ENCODE data around the gene CHRNA5.

The CHRNA5 gene

DNA sequence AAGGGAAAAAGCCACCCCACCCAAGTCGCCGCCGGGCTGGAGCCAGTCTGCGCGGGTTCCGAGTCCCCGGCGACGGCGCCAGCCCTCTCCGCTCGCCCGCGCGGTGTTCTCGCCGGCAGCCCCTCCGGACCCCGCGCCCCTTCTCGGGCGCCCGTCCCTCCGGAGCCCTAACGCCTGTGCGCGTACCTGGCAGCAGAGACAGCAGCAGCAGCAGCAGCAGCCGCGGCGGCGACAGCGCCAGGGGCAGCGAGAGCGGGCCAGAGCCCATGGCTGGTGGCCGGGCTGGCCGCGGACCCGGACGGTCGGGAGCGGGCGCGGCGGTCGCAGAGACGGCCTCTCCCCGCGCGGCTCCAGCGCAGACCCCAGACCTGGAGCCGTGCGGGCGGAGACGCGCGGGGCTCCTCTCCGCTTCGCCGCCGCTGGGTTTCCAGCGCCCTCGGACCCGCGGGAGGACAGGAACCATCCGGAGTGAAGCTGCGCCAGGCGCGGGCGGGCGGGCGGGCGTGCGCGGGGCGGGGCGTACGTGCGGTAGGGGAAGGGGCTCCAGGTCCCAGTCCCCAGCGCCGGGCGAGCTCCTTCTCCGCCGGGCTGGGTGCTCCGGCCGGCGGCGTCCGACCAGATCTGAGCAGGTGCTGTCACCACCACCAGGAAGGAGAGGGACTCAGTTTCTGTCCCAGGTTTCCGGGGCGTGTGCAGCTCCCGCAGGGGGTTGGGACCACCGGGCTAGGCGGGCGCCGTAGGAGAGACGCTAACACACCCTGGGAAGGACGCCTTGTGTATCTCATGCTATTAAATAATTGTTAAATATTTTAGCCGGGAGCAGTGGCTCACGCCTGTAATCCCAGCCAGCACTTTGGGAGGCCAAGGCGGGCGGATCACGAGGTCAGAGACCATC is 55.5 kb downstream of the CHRNA5 start, which contains the start of gene CHRNA3:
CHRNA3 (minus strand) TSS at position 470 of the 895 bp plus-strand sequence; CDS start at position 268, 202 bp downstream.
- DNase-seq (ENCODE audit: low read depth in 3 of 3), result no peak

DNA sequence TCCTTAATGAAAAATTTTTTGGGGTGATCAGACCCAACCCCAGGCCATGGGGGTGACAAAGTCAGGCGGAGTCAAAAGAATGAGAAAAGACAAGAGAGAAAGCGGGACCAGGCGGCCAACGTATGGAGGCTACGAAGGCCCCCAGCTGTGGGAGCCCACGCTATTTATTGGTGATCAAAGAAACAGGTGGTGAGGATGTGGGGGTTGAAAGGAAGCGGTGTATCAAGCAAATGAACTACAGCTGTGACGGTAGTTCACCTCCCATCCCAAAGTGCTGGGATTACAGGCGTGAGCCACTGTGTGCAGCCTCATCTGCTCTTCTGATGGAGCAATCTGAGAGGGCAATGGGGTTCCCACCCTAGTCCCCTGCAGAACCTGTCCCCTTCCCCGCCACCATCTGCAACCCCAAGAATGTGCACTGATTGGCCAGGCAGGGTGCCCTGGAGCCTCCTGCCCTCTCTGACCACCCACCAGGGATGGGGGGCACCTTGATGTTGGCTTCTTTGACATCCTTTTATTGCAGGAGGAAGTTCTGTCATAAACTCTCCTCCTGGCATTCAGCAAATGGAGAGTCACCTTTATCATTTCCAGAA is 56.6 kb downstream of the CHRNA5 start:
- DNase-seq (ENCODE audit: low read depth in 3 of 3), result no peak

DNA sequence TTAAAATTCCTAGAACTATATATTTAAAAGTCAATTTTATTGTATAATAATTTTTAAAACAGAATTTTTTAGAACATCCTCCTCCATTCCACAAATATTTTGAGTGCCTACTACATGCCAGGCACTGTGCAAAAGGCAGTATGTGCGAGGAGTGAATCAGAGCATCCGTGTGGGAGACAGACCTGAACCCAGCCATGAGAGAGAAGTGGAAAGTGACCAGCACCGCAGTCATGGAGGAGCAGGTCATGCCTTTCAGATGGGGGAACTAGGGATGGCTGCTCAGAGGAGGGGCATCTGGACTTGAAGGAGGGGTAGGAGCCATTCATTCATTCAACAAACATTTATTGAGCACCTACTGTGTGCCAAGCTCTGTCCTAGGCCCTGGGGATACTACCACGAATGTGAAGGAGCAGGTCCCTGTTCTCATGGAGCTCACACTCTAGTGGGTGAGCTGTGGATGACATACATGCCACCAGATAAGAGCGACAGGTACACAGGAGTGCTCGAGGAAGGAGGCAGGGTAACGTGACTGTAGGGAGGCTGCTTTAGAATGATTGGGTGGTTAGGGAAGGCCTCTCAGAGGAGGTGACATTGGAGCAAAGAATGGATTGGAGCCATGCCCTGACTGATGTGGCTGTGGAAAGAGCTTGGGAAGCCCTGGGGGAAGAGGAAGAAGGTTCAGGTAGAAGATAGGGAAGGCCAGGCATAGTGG is 58.6 kb downstream of the CHRNA5 start:
- no peak for DNase-seq (ENCODE audit: low read depth in 3 of 3)

DNA sequence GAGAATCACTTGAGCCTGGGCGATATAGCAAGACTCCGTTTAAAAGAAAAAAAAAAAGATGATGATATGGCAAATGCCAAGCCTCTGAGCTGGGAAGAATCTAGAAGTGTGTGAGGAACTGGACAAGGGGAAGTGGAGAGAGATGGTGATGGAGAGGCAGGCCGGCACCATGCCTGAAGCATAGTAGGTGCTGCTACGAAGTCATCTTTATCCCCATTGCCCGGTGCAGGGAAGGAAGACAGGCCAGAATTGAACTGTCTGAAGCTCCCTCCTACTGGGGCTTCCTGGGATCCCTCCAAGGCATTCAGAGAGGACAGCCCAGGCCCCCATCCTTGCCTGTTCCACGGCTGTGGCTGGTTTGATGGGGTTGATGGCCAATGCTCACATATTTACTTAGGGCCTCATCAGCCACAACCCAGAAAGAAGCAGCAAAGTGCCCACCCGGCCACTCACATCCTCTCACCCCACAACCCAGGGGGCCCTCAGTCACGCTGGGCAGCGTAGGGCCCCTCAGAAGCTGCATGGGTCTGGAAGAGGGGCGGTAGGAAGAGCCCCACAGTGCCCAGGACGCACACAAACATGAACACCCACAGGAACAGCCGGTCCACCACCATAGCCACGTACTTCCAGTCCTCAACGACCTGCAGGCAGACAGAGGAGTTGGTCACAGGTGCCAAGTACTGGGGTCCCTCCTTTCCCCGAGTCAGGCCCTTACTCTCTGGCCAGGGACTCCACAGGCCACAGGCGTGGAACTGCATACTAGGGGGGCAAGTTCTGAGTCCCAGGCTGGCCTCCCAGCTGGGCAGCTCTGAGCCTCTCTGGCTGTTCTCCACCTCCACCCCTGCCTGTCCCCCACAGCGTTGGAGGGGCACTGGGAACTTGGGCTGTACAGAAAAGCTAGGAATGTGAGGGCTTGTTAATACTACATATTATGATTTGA is 59.6 kb downstream of the CHRNA5 start:
- DNase-seq (ENCODE audit: low read depth in 3 of 3), result no peak

DNA sequence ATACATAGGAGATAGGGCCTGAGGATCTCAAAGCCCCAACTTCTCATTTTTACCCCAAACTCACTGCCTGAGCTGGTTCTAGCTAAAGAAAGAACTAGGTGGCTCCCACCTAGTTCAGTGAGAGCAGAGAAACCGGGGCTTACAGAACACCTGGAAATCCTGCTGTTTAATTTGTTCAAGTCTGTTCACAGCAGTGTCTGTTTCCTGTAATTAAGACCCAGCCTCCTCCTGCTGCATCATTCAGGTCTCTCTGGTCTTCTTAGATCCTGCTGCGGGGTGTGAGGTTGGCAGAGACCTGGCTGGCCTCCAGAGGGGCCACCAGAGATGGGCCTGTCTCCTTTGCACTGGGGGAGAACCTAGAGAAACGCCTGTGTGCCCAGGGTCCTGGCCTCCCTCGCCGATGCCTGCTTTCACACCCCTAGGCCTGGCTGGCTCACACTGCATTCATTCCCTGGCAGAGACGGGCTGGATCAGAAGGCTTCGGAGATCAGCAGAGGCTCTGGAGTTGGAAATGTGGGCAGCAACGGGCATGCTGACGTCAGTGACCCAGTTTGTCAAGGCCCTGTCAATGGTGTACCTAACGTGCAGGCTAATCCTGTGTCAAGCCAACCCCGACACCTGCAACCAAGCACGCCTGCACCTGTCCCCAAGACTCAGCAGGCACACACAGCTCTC is 60.4 kb downstream of the CHRNA5 start:
- no peak for DNase-seq (ENCODE audit: low read depth in 3 of 3)

DNA sequence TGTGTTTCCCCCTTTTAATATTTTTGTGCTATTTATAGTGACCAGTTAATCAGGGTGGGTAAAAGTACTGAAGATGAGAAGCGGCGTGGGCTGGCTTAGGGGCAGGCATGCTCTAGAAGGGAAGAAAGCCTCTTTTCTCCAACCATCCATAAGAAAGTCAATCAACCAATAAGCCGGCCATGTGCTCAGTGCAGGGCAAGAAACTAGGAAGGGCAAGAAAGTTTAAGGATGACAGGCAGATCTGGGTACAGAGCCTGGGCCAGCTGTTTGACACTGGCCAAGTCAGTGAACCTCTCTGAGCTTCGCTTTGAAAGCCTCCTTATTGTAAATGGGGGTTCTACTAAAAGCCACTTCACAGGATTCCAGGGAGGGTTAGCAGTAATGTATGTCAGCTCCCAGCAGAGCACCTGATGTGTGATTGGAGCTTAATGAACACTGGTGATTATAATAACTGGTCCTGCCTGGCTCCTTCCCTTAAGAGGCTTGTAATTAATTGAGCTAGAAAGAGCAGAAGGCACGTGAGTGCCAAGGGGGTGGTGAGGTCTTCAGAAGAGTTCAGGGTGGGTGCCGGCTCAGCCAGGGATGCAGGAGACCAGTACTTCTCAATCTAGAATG is 61.2 kb downstream of the CHRNA5 start:
- no peak for DNase-seq (ENCODE audit: low read depth in 3 of 3)

DNA sequence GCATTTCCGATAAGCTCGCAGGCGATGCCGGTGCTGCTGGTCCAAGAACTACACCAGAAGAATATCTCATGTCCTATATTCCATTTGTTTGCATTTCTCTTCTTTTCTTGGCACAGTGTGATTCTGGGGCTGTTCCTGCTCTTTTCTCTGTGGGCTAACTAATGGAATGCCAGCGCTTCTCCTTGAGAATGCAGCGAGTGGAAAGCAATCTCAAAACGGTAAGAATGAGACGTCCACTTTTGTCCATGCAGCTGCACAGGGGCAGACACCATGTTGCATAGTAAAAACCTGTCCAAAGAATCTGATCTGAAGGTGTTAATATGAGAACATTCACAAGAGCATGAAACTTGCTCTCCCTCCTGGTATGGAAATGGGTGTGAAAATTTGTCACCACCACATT is 62.0 kb downstream of the CHRNA5 start:
- no peak for DNase-seq (ENCODE audit: low read depth in 3 of 3)

DNA sequence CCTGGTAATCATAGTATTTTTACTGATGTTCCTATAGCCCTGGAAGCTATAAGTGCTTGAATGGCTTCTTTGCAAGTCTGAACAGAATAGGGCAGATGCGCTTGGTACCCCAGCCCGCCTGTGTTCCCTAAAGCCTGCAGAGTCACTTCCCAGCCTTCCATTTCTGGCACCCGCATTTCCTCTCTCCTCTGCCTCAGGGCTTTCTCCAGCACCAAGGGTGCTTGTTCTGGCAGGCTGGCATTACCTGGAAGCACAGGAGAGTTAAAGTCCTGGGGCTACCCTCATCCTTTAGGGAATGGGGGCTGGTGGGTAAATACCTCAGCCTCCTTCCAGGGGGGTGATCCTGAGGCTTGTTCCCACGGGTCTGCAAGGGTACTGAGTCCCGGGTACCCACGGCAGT is 62.9 kb downstream of the CHRNA5 start:
- no peak for DNase-seq (ENCODE audit: low read depth in 3 of 3)

DNA sequence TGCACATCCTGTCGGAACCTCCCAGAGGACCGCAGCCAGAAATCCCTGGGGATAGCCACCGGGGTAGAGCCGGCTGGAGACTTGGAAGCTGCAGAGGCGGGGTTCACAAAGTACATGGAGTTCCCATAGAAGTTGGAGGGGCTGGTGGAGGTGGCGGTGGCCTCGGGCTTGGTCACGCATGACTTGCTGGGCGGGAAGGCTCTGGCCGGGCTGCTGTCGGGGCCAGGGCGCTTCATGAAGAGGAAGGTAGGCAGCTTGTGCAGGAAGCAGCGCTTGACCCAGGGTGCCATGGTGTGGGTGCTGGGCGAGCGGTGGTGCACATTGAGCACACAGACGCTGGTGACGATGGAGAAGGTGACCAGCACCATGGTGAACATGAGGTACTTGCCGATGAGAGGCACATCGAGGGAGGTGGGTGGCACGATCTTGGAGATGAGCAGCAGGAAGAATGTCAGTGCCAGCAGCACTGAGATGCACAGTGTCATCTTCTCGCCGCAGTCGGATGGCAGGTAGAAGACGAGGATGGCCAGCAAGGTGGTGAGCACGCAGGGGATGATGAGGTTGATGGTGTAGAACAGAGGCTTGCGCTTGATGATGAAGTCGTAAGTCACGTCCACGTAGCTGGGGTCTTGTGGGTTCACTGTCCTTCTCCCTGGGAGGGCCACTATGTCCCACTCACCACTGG is 63.9 kb downstream of the CHRNA5 start:
- no peak for DNase-seq (ENCODE audit: low read depth in 3 of 3)

DNA sequence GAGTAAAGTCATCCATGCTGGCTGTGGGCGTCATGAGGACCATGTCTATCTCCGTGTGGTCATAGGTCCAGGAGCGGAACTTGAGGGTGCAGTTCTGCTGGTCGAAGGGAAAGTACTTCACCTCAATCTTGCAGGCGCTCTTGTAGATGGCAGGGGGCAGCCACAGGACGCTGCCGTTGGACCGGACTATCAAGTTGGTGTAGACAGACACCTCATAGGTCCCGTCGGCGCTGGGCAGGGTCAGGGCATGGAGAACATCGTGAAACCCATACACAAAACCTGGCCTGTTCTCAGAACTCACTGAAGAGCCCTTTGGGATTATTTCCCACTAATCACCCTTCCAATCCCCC is 64.4 kb downstream of the CHRNA5 start:
- DNase-seq (ENCODE audit: low read depth in 3 of 3), result no peak

DNA sequence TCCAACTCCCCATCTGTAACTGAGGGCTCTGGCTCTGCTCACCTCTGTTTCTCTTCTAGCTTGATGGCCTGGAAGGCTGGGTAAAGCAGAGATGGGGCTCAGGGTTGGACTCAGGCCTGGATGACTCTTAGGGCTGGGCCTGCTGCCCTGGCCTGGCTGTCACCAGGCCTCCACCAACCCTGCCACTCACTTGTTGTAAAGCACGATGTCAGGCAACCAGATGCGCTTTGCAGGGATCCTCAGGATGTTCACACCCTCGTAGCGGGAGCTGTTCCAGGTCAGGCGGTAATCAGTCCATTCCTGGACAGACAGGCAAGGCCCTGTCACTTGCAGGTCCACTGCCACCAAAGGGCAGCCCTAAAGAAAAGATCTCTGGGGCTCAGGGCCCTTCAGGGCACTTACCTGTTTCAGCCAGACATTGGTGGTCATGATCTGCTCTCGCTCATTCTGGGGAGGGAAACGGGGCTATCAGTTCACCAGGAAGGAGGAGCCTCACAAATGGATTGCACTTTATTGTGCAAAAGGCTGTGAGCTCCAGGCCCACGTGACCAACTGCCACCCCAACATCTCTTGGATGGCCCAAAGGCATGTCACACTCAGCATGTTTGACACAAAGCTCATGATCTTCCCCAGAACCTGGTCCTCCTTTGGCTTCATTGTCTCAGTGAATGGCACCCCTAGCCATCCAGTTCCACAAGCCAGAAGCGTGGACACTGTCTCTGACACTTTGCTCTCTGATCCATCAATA is 65.7 kb downstream of the CHRNA5 start:
- DNase-seq (ENCODE audit: low read depth in 3 of 3), result no peak

DNA sequence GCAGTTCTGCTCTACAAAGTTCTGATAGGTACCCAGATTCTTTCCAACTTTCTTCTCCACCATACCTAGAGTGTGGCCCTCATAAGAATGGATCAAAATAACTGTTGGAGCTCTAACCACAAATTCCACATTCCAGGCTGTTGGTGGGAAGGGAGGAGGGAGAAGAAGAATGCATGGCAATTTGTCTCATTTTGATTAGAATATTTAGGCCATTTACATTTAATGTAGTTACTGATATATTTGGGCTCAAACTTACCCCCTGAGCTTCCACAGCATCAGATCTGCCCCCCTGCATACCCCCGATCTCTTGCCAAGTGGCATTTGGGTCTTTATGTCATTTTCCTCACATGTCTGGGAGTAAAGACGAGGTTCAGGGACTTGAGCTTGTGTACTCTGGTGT is 68.0 kb downstream of the CHRNA5 start:
- no peak for DNase-seq (ENCODE audit: low read depth in 3 of 3)

DNA sequence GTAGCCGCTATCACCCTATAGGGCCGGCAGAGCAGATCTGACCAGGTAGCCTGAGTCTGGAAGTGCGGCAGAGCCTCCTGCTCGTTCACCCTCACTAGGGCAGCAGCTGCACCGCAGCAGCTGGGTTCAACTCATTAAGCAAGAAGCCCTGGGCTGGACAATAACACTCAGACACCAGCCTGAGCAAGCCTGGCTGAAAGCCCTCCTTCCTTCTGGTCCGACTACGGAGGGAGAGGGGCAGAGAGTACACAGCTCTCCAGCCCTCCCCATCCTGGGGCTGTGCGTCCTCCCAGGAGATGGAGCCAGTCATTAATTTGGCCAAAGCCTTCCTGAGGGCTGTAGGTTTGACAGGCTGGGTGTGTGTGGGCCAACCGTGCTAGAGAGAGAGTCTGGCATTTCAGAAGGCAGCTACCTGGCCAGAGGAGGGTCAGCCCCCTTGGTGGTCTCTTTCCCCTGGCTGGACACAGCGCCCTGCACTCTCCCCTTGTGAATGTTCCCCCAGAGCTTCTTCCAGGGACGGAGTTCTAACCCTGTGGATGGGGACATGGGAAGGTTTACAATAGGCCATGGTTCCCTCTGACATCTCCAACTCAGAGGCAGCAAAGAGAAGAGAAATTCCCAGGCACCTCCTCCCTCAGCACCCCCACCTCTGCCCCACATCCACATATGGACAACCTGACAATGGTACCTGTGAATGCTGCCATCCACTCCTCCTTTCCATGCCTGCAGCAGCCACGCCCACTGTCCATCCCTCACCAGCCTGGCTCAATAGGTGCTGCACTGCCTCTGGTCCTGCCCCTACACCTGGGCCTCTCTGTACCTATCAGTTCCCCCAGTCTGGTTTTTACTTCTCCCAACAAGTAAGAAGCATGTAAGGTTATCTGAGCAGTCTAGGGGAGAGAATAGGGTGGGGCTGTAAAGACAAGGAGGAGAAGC is 69.2 kb downstream of the CHRNA5 start:
- no peak for DNase-seq (ENCODE audit: low read depth in 3 of 3)

DNA sequence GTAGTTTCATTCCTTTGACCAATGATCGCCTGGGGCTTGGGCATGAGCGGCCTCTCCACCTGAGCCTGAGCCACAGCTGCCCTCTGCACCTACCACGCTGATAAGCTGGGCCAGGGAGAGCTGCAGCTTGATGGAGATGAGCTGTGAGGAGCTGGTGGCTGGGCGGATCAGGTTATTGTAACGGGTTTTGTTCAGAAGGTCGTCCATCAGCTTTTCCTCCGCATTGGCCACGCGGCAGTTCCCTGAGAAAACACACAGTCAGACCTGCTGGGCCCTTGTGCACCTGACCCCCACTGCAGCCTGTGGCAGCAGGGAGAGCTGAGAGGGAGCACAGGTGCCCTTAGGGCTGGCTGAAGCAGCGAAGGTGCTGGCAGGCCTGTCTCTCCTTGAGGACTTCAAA is 70.0 kb downstream of the CHRNA5 start:
- DNase-seq (ENCODE audit: low read depth in 3 of 3), result no peak

DNA sequence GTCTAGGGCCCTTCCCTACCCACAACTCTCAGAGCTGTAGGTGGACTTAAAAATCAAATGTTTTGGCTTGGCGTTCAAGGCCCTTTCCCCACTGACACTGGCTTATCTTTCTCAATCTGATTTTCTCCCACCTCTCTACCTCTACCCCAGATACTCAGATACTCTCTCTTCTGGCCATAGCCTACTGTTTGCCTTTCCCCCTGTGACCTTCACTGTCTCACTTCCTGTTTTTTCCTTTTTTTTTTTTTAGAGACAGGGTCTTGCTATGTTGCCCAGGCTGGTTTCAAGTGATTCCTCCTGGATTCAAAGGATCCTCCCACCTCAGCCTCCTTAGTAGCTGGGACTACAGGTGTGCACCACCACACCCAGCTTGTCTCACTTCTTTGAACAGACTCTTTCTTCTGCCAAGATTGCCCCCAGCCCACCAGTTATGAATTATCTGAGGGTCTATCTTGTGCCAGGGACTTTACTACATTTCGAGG is 71.1 kb downstream of the CHRNA5 start:
- no peak for DNase-seq (ENCODE audit: low read depth in 3 of 3)

DNA sequence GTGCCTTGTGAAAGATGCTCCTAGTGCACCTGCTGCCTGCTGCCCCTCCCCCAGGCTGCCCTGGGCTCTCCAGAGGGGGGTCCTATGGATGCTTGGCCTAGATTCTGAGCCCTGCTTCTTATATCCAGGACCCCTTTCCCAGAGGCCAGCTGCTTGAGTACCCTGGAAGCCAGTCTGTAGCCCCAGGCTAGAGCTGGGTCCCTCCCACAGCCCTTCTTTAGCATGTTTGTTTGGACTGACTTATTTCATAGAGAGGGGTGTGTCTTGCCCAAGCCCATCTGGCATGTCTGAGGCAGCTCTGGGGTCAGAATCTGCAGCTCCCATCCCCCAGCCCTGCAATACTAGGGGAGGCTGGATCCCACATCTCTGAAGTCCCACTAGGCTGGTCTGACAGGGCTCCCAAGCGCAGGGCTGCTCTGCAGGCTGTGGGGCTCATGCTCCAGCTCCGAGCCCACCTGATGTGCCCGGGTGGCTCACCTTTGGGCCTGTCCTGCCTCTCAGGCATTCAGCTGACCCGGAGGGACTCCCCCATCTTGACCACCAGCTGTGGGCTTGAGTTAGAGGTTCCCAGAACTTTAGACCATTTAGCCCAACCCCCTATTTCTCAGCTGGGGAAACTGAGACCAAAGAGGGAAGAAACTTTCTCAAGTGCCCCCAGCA is 72.6 kb downstream of the CHRNA5 start:
- DNase-seq (ENCODE audit: low read depth in 3 of 3), result no peak

DNA sequence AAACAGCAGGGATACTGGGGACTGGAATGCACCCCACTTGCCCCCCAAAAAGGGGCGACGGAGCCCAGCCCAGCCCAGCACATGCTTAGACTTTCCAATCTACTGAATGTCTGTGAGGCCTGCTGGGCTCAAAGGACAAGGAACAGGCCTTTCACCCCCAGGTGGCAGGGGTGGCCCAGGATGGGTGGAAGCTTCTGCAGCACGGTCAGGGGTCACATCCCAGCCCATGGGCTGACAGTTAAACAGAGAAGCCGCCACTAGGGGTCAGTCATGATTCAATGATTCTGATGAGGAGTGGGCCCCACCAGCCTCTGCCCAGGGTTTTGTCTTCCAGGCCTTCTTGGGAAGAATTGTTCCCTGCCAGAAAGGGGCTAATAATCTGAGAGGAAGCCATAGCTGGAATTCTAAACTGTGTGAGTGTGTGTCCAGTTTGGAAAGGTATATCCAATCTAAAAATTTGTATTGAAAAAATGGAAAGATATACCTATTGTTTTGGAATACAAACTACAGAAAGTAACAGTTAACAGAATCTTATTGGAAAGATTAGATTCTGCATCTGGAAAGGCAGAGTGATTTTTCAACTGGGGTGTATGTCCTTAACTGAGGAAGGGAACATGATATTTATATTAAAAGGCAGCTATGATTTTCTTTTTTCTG is 73.5 kb downstream of the CHRNA5 start:
- no peak for DNase-seq (ENCODE audit: low read depth in 3 of 3)

Measured in stimulated activated CD4-positive, alpha-beta T cell treated with anti-CD3 and anti-CD28 coated beads, TNF-alpha, amount 100 ng/mL, for 4 hours (primary cell).